Subcutaneous adipose tissue (tissue), 4 donors: ENCODE results near the gene BCKDHB. TPM values are rescaled to one million over a fixed set of nuclear protein-coding genes. Genes with fewer than 3 reads are reported as not detected.

Source experiments
- CTCF ChIP-seq: fragments of 450-650 bp; IDR thresholded peaks from one replicate; pipeline ENCODE4 v1.5.1; 2016; ENCODE audit warnings: low read depth, mild to moderate bottlenecking, control low read depth, antibody characterized with exemption, moderate library complexity
- total RNA-seq, 4 donors: library from RNA; depleted of rRNA; stranded (reverse); fragments of >200 nt; gene quantifications; one replicate each; pipeline ENCODE4 v1.1.0, GENCODE V29; 2016

BCKDHB gene
- total RNA-seq, 4 donors from 2014 or later = 15.5 to 41.3 (median 24.2) TPM

DNA sequence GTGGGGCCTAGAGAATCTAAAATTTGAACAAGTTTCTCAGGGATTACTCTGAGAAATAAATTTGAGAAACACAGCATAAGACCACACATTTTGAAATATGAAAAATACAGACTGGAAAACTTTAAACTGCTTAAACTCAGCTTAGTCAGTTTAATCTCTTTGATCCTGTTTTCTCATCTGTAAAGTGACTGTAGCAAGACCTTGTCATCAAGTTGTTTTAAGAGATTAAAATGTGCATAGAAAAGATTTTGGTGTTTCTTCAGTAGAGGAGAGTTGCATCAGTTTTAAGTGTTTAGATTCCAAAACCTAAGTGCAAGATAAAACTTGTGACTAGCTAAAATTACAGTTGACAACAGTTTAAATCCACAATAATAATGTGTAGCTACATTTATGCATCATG, 8.1 kb upstream of the BCKDHB start:
- no peak for TF ChIP-seq CTCF

DNA sequence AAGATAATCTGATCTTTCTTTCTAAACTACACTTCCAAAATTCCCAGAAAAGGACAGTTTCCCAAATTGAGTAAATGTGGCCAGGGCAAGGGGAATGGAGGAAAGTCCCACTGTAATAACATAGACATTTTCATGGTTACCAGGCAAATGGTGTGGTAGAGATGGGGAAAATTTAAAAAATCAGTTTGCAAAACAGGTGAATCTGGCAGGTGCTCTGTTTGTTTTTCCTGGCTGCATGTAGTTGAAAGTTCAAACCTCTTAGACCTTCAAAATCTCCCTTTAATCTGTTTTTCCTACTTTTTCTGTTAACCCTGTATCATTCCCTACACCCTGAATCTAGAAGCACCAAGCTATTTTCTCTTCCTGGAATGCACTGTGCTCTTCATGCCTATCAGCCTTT, 2.0 kb upstream of the BCKDHB start:
- TF ChIP-seq CTCF = no peak

GRCh38 chr6:80105972-80106417, 476 bp upstream of the BCKDHB start:
- TF ChIP-seq CTCF = no peak

GRCh38 chr6:80126657-80127345, 20.3 kb downstream of the BCKDHB start:
- no peak for TF ChIP-seq CTCF

DNA sequence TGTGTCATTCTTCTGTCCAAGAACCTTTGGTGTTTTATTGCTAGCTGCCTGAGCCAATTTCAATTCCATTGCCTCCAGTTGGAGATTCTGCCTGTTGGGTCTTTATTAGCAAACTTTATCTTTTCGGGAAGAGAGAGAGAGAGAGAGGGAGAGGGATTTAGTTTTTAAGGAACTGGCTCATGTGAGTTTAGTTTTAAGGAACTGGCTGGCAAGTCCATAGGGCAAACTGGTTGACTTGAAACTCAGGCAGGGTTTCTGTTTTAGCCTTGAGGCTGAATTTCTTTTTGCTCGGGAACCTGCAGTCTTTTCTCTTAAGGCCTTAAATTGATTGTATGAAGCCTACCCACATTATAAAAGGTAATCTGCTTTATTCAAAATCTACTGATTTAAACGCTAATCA, 23.0 kb downstream of the BCKDHB start:
- TF ChIP-seq CTCF = no peak

DNA sequence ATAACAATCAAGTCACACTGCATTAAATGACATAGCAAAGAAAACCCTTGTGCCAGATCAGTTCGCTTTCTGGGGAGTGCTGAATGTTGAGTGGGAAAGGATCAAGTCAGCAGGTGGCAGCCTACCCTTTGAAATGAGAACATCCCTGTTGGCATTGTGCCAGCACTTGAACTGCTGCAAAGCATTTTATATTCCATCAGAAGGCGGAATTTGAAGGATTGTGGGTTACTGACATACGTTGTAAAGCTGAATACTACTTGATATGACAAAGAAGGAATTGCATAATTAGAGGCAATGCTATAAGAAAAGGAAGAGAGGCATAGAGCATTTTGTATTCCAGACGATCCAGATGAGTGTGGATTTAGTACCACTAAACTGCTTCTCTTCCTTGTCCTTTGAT, 26.5 kb downstream of the BCKDHB start:
- TF ChIP-seq CTCF = no peak

- TF ChIP-seq CTCF = no peak
Measured at GRCh38 chr6:80134065-80134464, 27.6 kb downstream of the BCKDHB start.
